Measurements from ENCODE around the gene STAT6. TPM values are rescaled to one million over a fixed set of nuclear protein-coding genes. Genes with fewer than 3 reads are reported as not detected.

Gene STAT6
- total and polyA plus RNA-seq, 8 donors = 137 to 237 (median 173) TPM

GRCh38 chr12:57154076-57154475, 42.9 kb upstream of the STAT6 start:
- DNase-seq (no peak), ATAC-seq (no peak)
- Histone ChIP-seq H3K4me3 (no peak overlapping the region), H3K36me3 (peaks cover 0 to 45% of the 10 kb centered on the region in 2 donors), H3K27me3 (no peaks in the 10 kb centered on the region), H3K4me1 (peaks cover 30 to 99% of the 10 kb centered on the region in 2 donors), H3K9me3 (no peaks in the 10 kb centered on the region), H3K27ac (no peak overlapping the region)
- intact Hi-C loops (cut with DNase I) = no loop called here
- no peak for TF ChIP-seq CTCF (IDR thresholded peaks at IDR 0.05)

GRCh38 chr12:57153415-57153997, 42.3 kb upstream of the STAT6 start:
- H3K27me3 ChIP-seq = no peaks in the 10 kb centered on the region
- H3K36me3 ChIP-seq = peaks cover 0 to 39% of the 10 kb centered on the region in 2 donors

GRCh38 chr12:57152639-57153038, 41.5 kb upstream of the STAT6 start:
- H3K4me3 ChIP-seq = no peak overlapping the region
- intact Hi-C loops (cut with DNase I) = no loop called here
- H3K27me3 ChIP-seq = no peaks in the 10 kb centered on the region
- H3K4me1 ChIP-seq = peaks cover 40 to 99% of the 10 kb centered on the region in 2 donors
- DNase-seq (peak in 1 of 4 donors; percentile 75), ATAC-seq (peak; percentile 25)
- H3K9me3 ChIP-seq = no peaks in the 10 kb centered on the region
- TF ChIP-seq CTCF (IDR thresholded peaks at IDR 0.05) = no peak
- H3K36me3 ChIP-seq = peaks cover 0 to 37% of the 10 kb centered on the region in 2 donors
- H3K27ac ChIP-seq = peak overlapping the region; percentile 71 to 73

More at GRCh38 chr12:57153415-57153997, 42.3 kb upstream of the STAT6 start:
- no peaks in the 10 kb centered on the region for H3K9me3 ChIP-seq
- intact Hi-C loops (cut with DNase I) = no loop called here
- TF ChIP-seq CTCF (IDR thresholded peaks at IDR 0.05) = no peak
- no peak overlapping the region for H3K4me3 ChIP-seq
- H3K27ac ChIP-seq = peak overlapping the region; percentile 71 to 73
- DNase-seq (no peak), ATAC-seq (peak; percentile 8)
- H3K4me1 ChIP-seq = peaks cover 35 to 99% of the 10 kb centered on the region in 2 donors

GRCh38 chr12:57151741-57152630, 40.8 kb upstream of the STAT6 start:
- Histone ChIP-seq H3K27me3 (no peaks in the 10 kb centered on the region), H3K27ac (peak overlapping the region; percentile 71 to 73), H3K4me1 (peaks cover 40 to 99% of the 10 kb centered on the region in 2 donors), H3K9me3 (no peaks in the 10 kb centered on the region), H3K36me3 (peaks cover 0 to 41% of the 10 kb centered on the region in 2 donors), H3K4me3 (no peak overlapping the region)
- TF ChIP-seq CTCF (IDR thresholded peaks at IDR 0.05) = no peak
- no peak for DNase-seq
- no peak for ATAC-seq
- intact Hi-C loops (cut with DNase I) = no loop called here

GRCh38 chr12:57150400-57151000, 39.3 kb upstream of the STAT6 start:
- Histone ChIP-seq H3K9me3 (no peaks in the 10 kb centered on the region), H3K4me3 (no peak overlapping the region), H3K27me3 (no peaks in the 10 kb centered on the region), H3K27ac (peak overlapping the region; percentile 73 to 76), H3K4me1 (peaks cover 40 to 99% of the 10 kb centered on the region in 2 donors), H3K36me3 (peaks cover 0 to 41% of the 10 kb centered on the region in 2 donors)
- no peak for DNase-seq
- ATAC-seq = no peak
- intact Hi-C loops (cut with DNase I) = no loop called here
- no peak for TF ChIP-seq CTCF (IDR thresholded peaks at IDR 0.05)

Measured in left lung (tissue), 10 donors.